Small intestine (tissue), 16 donors: ENCODE data around the gene CENPQ. TPM values are rescaled to one million over a fixed set of nuclear protein-coding genes. Genes with fewer than 3 reads are reported as not detected.

Source experiments
- DNase-seq, 2 donors: peaks; one replicate each; pipeline versions ENCODE4 v3.0.0 to v3.0.0-alpha.2; 2013
- FAIRE-seq: peaks from 2 replicates; lab custom pipeline; 2012; peaks lifted over from hg19 to GRCh38; lab: Jason Lieb, UNC
- H3K27ac ChIP-seq, 3 donors: one replicate each; pipeline ENCODE4 v1.5.1; 2013; ENCODE audit warnings: low read length in 2 of 3, mild to moderate bottlenecking in 2 of 3, control low read depth in 1 of 3, inconsistent platforms in 1 of 3, low read depth in 1 of 3, moderate library complexity in 1 of 3
- H3K27me3 ChIP-seq, 3 donors: one replicate each; pipeline ENCODE4 v1.6.1; 2013; ENCODE audit warnings: low read length in 3 of 3, inconsistent platforms in 1 of 3; ENCODE audit not compliant: control insufficient read depth in 3 of 3, insufficient read depth in 3 of 3
- H3K36me3 ChIP-seq, 3 donors: one replicate each; pipeline ENCODE4 v1.6.1; 2013; ENCODE audit warnings: low read length in 3 of 3, inconsistent platforms in 1 of 3, low read depth in 1 of 3, mild to moderate bottlenecking in 1 of 3, moderate library complexity in 1 of 3; ENCODE audit not compliant: control insufficient read depth in 3 of 3, insufficient read depth in 2 of 3
- H3K4me1 ChIP-seq, 3 donors: one replicate each; pipeline ENCODE4 v1.6.1; 2013; ENCODE audit warnings: low read length in 2 of 3, inconsistent platforms in 1 of 3, low read depth in 1 of 3, mild to moderate bottlenecking in 1 of 3, moderate library complexity in 1 of 3; ENCODE audit not compliant: control insufficient read depth in 3 of 3, insufficient read depth in 2 of 3
- H3K4me3 ChIP-seq, 3 donors: one replicate each; pipeline ENCODE4 v1.5.1; 2013; ENCODE audit warnings: low read length in 3 of 3, control low read depth in 1 of 3, inconsistent platforms in 1 of 3, low read depth in 1 of 3, mild to moderate bottlenecking in 1 of 3, moderate library complexity in 1 of 3
- H3K9me3 ChIP-seq, 2 donors: one replicate each; pipeline ENCODE4 v1.6.1; 2013; ENCODE audit warnings: low read depth in 1 of 2, low read length in 1 of 2; ENCODE audit not compliant: control insufficient read depth in 2 of 2, insufficient read depth in 1 of 2
- WGBS, 3 donors: extraction: QIAGEN DNeasy Blood & Tissue Kit; methylation state at CpG; one replicate each; pipeline ENCODE4 v1.1.7; 2013; 5-methylcytosine and 5-hydroxymethylcytosine counted together
- long read RNA-seq, 10 donors: transcript quantifications; one replicate each; lab custom pipeline, GENCODE V29; 2026
- polyA plus RNA-seq, 4 donors: library from polyadenylated mRNA; stranded (reverse) in 3 of 4; unstranded in 1 of 4; fragments of 200-250 nt in 3 of 4; fragments of 120-200 nt in 1 of 4; gene quantifications; one replicate each; pipeline versions ENCODE4 v1.2.1 to v1.2.3, GENCODE V29; 2013
- donor health status: healthy with polysubstance abuse.
- donor health status: control.
- donor health status: control.
- donor health status: Bipolar disorder and iron deficiency.
- donor health status: healthy.

Gene CENPQ, protein sequence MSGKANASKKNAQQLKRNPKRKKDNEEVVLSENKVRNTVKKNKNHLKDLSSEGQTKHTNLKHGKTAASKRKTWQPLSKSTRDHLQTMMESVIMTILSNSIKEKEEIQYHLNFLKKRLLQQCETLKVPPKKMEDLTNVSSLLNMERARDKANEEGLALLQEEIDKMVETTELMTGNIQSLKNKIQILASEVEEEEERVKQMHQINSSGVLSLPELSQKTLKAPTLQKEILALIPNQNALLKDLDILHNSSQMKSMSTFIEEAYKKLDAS
- polyA plus RNA-seq, result 1 to 10 TPM; 1.6 to 7.2 (median 3.1) TPM
- long read RNA-seq, donor 1, partial matches to known transcripts, result 0 of 3 reads
- long read RNA-seq, donor 1, other reads (novel, unspliced or antisense), result 0 of 3 reads
- long read RNA-seq, donor 2, result 0 reads
- long read RNA-seq, donor 3, partial matches to known transcripts, result 0 of 1 reads
- long read RNA-seq, donor 3, other reads (novel, unspliced or antisense), result 0 of 1 reads
- long read RNA-seq, donor 4, result 0 reads
- long read RNA-seq, donor 5, result 0 reads
- long read RNA-seq, donor 6, result 0 reads
- long read RNA-seq, donor 7, result 0 reads
- long read RNA-seq, donor 8, result 0 reads
- long read RNA-seq, donor 9, result 0 reads
- long read RNA-seq, donor 10, result 0 reads

DNA sequence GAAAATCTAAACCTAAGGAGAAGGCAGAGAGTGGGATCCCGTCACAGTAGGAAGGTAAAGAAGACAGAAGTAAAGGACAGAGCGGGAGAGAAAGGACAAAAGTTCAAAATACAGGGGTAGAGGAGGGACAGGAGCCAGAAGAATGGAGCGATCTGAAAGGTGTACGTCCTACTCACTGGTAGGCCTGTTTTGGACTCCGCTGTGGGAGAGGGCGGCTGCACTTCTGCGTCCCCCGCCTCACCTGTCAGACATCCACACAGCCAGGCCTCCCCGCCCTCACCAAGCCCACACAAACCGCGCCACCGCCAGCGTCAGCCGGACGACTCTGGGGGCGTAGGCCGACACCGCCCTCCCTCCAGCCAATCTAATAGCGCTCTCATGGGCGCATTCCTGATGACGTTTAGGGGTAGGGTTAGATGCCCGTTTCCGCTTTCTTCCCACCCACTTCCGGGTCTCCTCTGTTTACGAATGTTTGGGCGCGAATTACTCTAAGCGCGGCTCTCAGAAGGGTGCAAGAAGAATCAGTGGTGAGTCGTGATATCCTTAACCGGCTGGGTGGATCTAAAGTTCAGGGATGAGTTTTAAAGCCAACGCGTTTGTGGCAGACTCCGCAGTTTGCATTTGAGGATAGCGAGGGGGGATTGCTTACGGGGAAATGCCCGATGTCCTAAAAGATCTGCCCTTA lies at the start of gene CENPQ, which contains the start of gene MMUT:
TSS of gene CENPQ (plus strand) at position 444 of the 685 bp plus-strand sequence. CDS start 6,807 bp downstream, outside the sequence.
TSS of gene MMUT (minus strand) at position 327 of the 685 bp plus-strand sequence. CDS start 3,787 bp downstream, outside the sequence.
- peaks cover 0 to 3% (median 2%) of the 10 kb centered on the region in 3 donors for H3K36me3 ChIP-seq
- H3K27me3 ChIP-seq, result no peaks in the 10 kb centered on the region
- 0% methylated on average over 37 of the region's 37 CpGs for WGBS, 3 donors
- DNase-seq (peak; percentile 98), FAIRE-seq (no peak)
- no peaks in the 10 kb centered on the region for H3K9me3 ChIP-seq
- H3K4me3 ChIP-seq, result peak within 1 kb of the TSS; percentile 62 to 89 (median 87)
- peak within 1 kb of the TSS; percentile 90 to 96 (median 95) for H3K27ac ChIP-seq
- H3K4me1 ChIP-seq, result peaks cover 0 to 11% (median 5%) of the 10 kb centered on the region in 3 donors

DNA sequence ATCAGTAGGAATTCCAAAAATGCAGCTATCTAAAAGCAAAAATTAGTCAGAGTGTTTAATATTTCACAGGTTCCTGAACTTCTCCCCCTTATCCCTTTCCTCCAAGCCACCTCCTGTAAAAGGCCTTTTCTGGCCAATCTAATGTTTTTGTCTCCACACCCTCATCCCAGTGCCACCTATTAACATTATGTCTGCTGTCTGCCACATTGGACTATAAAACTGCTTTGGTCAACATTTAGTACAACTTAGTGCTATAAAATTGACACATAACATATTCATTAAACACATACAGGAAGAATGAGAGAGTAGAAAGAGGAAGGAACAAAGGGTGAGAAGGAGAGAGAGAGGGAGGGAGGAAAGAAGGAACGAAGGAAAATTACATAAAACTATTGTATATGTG lies 47.8 kb upstream of the CENPQ start:
- Histone ChIP-seq H3K27me3 (peaks cover 0 to 3% (median 0%) of the 10 kb centered on the region in 3 donors), H3K9me3 (no peaks in the 10 kb centered on the region), H3K36me3 (no peaks in the 10 kb centered on the region), H3K4me3 (no peak overlapping the region), H3K27ac (no peak overlapping the region), H3K4me1 (no peaks in the 10 kb centered on the region)
- DNase-seq, result no peak
- 37 to 83% (median 64%) methylated on average over 1 of the region's 1 CpG for WGBS, 3 donors
- no peak for FAIRE-seq

DNA sequence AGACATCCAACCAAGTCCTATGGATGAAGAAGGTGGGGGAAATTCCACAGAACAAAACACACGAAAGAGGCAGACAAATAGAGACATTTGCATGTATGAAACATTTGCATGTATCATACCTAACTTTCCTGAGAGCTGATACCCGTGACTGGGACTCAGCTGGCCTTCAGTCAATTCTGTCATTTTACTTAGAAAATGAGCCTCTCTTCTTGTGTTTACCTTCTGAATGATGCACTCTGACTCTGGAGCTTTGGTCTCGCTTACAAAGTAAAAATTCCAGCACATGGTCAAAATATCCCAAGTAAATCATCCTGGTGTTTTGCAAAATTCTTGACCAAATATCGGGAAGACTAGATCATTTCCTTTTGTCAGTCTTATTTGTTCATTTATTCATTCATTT lies 47.0 kb upstream of the CENPQ start:
- no peak overlapping the region for H3K27ac ChIP-seq
- DNase-seq, result no peak
- H3K4me3 ChIP-seq, result no peak overlapping the region
- no peak for FAIRE-seq
- H3K4me1 ChIP-seq, result no peaks in the 10 kb centered on the region
- no peaks in the 10 kb centered on the region for H3K9me3 ChIP-seq
- H3K27me3 ChIP-seq, result peaks cover 0 to 3% (median 0%) of the 10 kb centered on the region in 3 donors
- 69 to 74% (median 72%) methylated on average over 4 of the region's 4 CpGs for WGBS, 3 donors
- H3K36me3 ChIP-seq, result no peaks in the 10 kb centered on the region

DNA sequence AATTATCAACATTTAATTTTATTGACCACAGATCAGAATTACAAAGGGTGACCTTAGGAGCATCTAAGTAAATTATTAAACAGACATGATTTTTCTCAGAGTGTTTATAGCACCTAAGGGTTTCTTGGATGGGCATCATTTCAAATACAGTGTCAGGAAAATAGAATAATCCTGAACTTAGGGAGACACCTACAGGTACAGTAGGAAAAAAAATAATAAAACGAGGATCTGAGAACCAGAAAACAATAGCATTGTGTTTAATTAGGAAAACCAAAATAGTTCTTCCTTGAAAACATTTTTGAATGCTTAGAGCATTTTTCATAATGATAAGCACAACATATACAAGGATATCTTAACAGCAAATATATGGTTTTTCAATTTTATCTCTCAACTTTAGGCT lies 39.4 kb upstream of the CENPQ start:
- H3K27ac ChIP-seq, result no peak overlapping the region
- no peaks in the 10 kb centered on the region for H3K9me3 ChIP-seq
- no peak overlapping the region for H3K4me3 ChIP-seq
- H3K4me1 ChIP-seq, result no peaks in the 10 kb centered on the region
- FAIRE-seq (no peak), DNase-seq (peak in 1 of 2 donors; percentile 1)
- H3K36me3 ChIP-seq, result no peaks in the 10 kb centered on the region
- WGBS, 3 donors, result 6 to 31% (median 28%) methylated on average over 1 of the region's 1 CpG
- H3K27me3 ChIP-seq, result no peaks in the 10 kb centered on the region

DNA sequence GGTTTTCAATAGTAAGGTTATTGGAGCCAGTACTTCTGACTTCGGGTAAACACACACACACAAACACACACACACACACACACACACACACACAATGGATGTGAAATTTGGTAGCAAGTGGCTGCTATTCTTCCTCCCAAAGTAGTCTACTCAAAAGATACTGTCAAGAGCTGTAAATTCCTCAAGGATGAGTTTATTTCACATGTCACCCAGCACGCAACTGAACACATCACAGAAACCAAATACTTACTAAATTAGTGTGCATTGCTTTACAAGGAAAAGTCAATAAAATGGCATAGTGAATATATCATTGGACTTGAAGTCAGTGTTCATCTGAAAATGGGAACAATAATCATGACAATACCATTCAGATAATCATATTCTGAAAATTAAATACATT lies 33.0 kb upstream of the CENPQ start:
- no peak overlapping the region for H3K4me3 ChIP-seq
- DNase-seq, result no peak
- no peaks in the 10 kb centered on the region for H3K27me3 ChIP-seq
- H3K27ac ChIP-seq, result no peak overlapping the region
- 69 to 90% (median 73%) methylated on average over 2 of the region's 2 CpGs for WGBS, 3 donors
- peaks cover 0 to 4% (median 2%) of the 10 kb centered on the region in 3 donors for H3K36me3 ChIP-seq
- FAIRE-seq, result no peak
- no peaks in the 10 kb centered on the region for H3K9me3 ChIP-seq
- H3K4me1 ChIP-seq, result no peaks in the 10 kb centered on the region

DNA sequence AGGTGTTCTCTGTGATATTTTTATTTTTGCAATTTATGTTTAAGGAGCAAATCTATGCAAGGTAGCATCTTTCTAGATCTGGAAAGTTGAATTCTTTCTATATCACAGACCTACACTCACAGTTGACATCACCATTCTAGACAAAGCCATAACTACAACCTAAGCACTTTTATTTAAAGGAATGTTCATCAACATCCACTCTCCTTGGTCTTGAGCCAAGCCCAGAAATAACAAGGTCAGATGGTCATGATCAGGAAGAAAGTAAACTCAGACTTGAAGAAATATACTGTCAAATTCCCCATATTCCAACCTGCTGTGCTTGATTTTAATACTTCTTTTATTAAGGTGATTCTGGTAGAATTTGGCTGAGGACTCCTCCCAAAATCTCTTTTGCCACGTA lies 32.3 kb upstream of the CENPQ start:
- H3K27me3 ChIP-seq, result no peaks in the 10 kb centered on the region
- WGBS, 3 donors, result 92 to 96% (median 92%) methylated on average over 1 of the region's 1 CpG
- no peak overlapping the region for H3K4me3 ChIP-seq
- FAIRE-seq (no peak), DNase-seq (no peak)
- H3K9me3 ChIP-seq, result no peaks in the 10 kb centered on the region
- H3K36me3 ChIP-seq, result peaks cover 2 to 4% (median 3%) of the 10 kb centered on the region in 3 donors
- no peak overlapping the region for H3K27ac ChIP-seq
- H3K4me1 ChIP-seq, result no peaks in the 10 kb centered on the region

DNA sequence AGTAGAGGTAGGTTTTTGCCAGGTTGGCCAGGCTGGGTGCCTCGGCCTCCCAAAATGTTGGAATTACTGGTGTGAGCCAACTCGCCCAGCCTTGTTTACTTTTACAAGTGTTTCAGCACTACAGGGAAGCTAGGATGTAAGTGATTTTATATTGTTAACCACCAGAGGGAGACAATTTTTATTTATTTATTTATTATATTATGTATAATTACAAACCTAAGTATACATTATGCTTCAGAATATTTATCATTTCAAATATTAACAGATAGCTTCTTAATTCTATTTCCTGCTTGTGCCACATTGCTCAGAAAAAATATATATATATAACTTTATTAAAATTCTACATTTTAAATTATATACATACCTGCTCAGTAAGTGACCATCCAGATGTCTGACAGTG lies 9.9 kb upstream of the CENPQ start:
- Histone ChIP-seq H3K27me3 (no peaks in the 10 kb centered on the region), H3K36me3 (peaks cover 2 to 20% (median 2%) of the 10 kb centered on the region in 3 donors), H3K27ac (no peak overlapping the region), H3K4me3 (no peak overlapping the region), H3K4me1 (no peaks in the 10 kb centered on the region), H3K9me3 (no peaks in the 10 kb centered on the region)
- DNase-seq, result peak in 1 of 2 donors; percentile 7
- 76 to 82% (median 77%) methylated on average over 2 of the region's 2 CpGs for WGBS, 3 donors
- no peak for FAIRE-seq
